ENCODE results near the gene CRABP2.

CRABP2 gene

GRCh38 chr1:156671804-156672203 is 33.6 kb downstream of the CRABP2 start:
- POLR2A ChIA-PET: no interaction called here
- CTCF ChIA-PET: interaction anchor here (1.0 to 24.9 kb wide), 3 partner anchors 9 to 47 kb away, joined by 3 to 351 read pairs (median 10); no protein-coding TSS in a partner anchor
- WGBS (ENCODE audit: insufficient coverage): 100% methylated on average over 2 of the region's 2 CpGs
- Histone ChIP-seq H3K4me1 (ENCODE audit: control extremely low read depth in 1 of 4, control insufficient read depth in 4 of 4, insufficient read depth in 4 of 4, low read length in 3 of 4) (peaks cover 0 to 3% (median 1%) of the 10 kb centered on the region in 4 experiments), H3K27me3 (replicated peaks in 2 of 5; ENCODE audit: control insufficient read depth in 4 of 5, insufficient read depth in 5 of 5, low read length in 4 of 5) (peaks cover 0 to 54% (median 13%) of the 10 kb centered on the region in 5 experiments), H3K4me3 (ENCODE audit: control insufficient read depth in 1 of 7, extremely low read depth in 1 of 7, insufficient read depth in 4 of 7, low read depth in 2 of 7, low read length in 6 of 7) (no peak overlapping the region), H3K36me3 (ENCODE audit: control insufficient read depth in 4 of 4, insufficient read depth in 4 of 4, low read length in 3 of 4) (no peaks in the 10 kb centered on the region), H3K27ac (ENCODE audit: insufficient read depth in 1 of 2, low read depth in 1 of 2, low read length in 2 of 2, poor library complexity in 1 of 2, severe bottlenecking in 2 of 2) (no peak overlapping the region), H3K9me3 (ENCODE audit: control extremely low read depth in 1 of 5, control insufficient read depth in 4 of 5, insufficient read depth in 2 of 5, low read depth in 1 of 5, low read length in 4 of 5) (no peaks in the 10 kb centered on the region)
- DNase-seq: no peak

GRCh38 chr1:156670791-156671190 is 34.6 kb downstream of the CRABP2 start:
- ChIA-PET CTCF (interaction anchor here (1.6 to 24.9 kb wide), 4 partner anchors 8 to 56 kb away, joined by 3 to 351 read pairs (median 180); partner anchors contain the start of gene NES), POLR2A (no interaction called here)
- H3K4me1 ChIP-seq (ENCODE audit: control extremely low read depth in 1 of 4, control insufficient read depth in 4 of 4, insufficient read depth in 4 of 4, low read length in 3 of 4): no peaks in the 10 kb centered on the region
- H3K36me3 ChIP-seq (ENCODE audit: control insufficient read depth in 4 of 4, insufficient read depth in 4 of 4, low read length in 3 of 4): no peaks in the 10 kb centered on the region
- H3K9me3 ChIP-seq (ENCODE audit: control extremely low read depth in 1 of 5, control insufficient read depth in 4 of 5, insufficient read depth in 2 of 5, low read depth in 1 of 5, low read length in 4 of 5): no peaks in the 10 kb centered on the region
- DNase-seq: no peak
- peaks cover 0 to 44% (median 13%) of the 10 kb centered on the region in 5 experiments for H3K27me3 ChIP-seq (replicated peaks in 2 of 5; ENCODE audit: control insufficient read depth in 4 of 5, insufficient read depth in 5 of 5, low read length in 4 of 5)
- no peak overlapping the region for H3K4me3 ChIP-seq (ENCODE audit: control insufficient read depth in 1 of 7, extremely low read depth in 1 of 7, insufficient read depth in 4 of 7, low read depth in 2 of 7, low read length in 6 of 7)
- 71% methylated on average over 4 of the region's 4 CpGs for WGBS (ENCODE audit: insufficient coverage)
- no peak overlapping the region for H3K27ac ChIP-seq (ENCODE audit: insufficient read depth in 1 of 2, low read depth in 1 of 2, low read length in 2 of 2, poor library complexity in 1 of 2, severe bottlenecking in 2 of 2)

GRCh38 chr1:156670359-156670758 is 35.0 kb downstream of the CRABP2 start:
- H3K27me3 ChIP-seq (replicated peaks in 2 of 5; ENCODE audit: control insufficient read depth in 4 of 5, insufficient read depth in 5 of 5, low read length in 4 of 5): peaks cover 0 to 40% (median 9%) of the 10 kb centered on the region in 5 experiments
- DNase-seq: no peak
- no peaks in the 10 kb centered on the region for H3K36me3 ChIP-seq (ENCODE audit: control insufficient read depth in 4 of 4, insufficient read depth in 4 of 4, low read length in 3 of 4)
- WGBS (ENCODE audit: insufficient coverage): 88% methylated on average over 5 of the region's 6 CpGs
- H3K4me3 ChIP-seq (ENCODE audit: control insufficient read depth in 1 of 7, extremely low read depth in 1 of 7, insufficient read depth in 4 of 7, low read depth in 2 of 7, low read length in 6 of 7): no peak overlapping the region
- no peaks in the 10 kb centered on the region for H3K9me3 ChIP-seq (ENCODE audit: control extremely low read depth in 1 of 5, control insufficient read depth in 4 of 5, insufficient read depth in 2 of 5, low read depth in 1 of 5, low read length in 4 of 5)
- POLR2A ChIA-PET: no interaction called here
- peaks cover 0 to 3% (median under 1%) of the 10 kb centered on the region in 4 experiments for H3K4me1 ChIP-seq (ENCODE audit: control extremely low read depth in 1 of 4, control insufficient read depth in 4 of 4, insufficient read depth in 4 of 4, low read length in 3 of 4)
- CTCF ChIA-PET: interaction anchor here (1.6 to 24.9 kb wide), 4 partner anchors 8 to 56 kb away, joined by 3 to 351 read pairs (median 180); partner anchors contain the start of gene NES
- H3K27ac ChIP-seq (ENCODE audit: insufficient read depth in 1 of 2, low read depth in 1 of 2, low read length in 2 of 2, poor library complexity in 1 of 2, severe bottlenecking in 2 of 2): no peak overlapping the region

- POLR2A ChIA-PET: no interaction called here
- no peak for DNase-seq
- H3K36me3 ChIP-seq (ENCODE audit: control insufficient read depth in 4 of 4, insufficient read depth in 4 of 4, low read length in 3 of 4): no peaks in the 10 kb centered on the region
- peaks cover 0 to 37% (median 5%) of the 10 kb centered on the region in 5 experiments for H3K27me3 ChIP-seq (replicated peaks in 2 of 5; ENCODE audit: control insufficient read depth in 4 of 5, insufficient read depth in 5 of 5, low read length in 4 of 5)
- no peaks in the 10 kb centered on the region for H3K9me3 ChIP-seq (ENCODE audit: control extremely low read depth in 1 of 5, control insufficient read depth in 4 of 5, insufficient read depth in 2 of 5, low read depth in 1 of 5, low read length in 4 of 5)
- peaks cover 0 to 8% (median 5%) of the 10 kb centered on the region in 4 experiments for H3K4me1 ChIP-seq (ENCODE audit: control extremely low read depth in 1 of 4, control insufficient read depth in 4 of 4, insufficient read depth in 4 of 4, low read length in 3 of 4)
- 44% methylated on average over 2 of the region's 5 CpGs for WGBS (ENCODE audit: insufficient coverage)
- CTCF ChIA-PET: interaction anchor here (1.6 to 24.9 kb wide), 4 partner anchors 7 to 57 kb away, joined by 3 to 351 read pairs (median 180); partner anchors contain the start of gene NES
- no peak overlapping the region for H3K4me3 ChIP-seq (ENCODE audit: control insufficient read depth in 1 of 7, extremely low read depth in 1 of 7, insufficient read depth in 4 of 7, low read depth in 2 of 7, low read length in 6 of 7)
- H3K27ac ChIP-seq (ENCODE audit: insufficient read depth in 1 of 2, low read depth in 1 of 2, low read length in 2 of 2, poor library complexity in 1 of 2, severe bottlenecking in 2 of 2): no peak overlapping the region
These were observed 35.6 kb downstream of the CRABP2 start for GRCh38 chr1:156669794-156670193.

GRCh38 chr1:156668801-156669637 is 36.4 kb downstream of the CRABP2 start:
- WGBS (ENCODE audit: insufficient coverage): 90% methylated on average over 17 of the region's 17 CpGs
- Histone ChIP-seq H3K4me3 (ENCODE audit: control insufficient read depth in 1 of 7, extremely low read depth in 1 of 7, insufficient read depth in 4 of 7, low read depth in 2 of 7, low read length in 6 of 7) (no peak overlapping the region), H3K36me3 (ENCODE audit: control insufficient read depth in 4 of 4, insufficient read depth in 4 of 4, low read length in 3 of 4) (no peaks in the 10 kb centered on the region), H3K4me1 (ENCODE audit: control extremely low read depth in 1 of 4, control insufficient read depth in 4 of 4, insufficient read depth in 4 of 4, low read length in 3 of 4) (peaks cover 0 to 16% (median 10%) of the 10 kb centered on the region in 4 experiments), H3K9me3 (ENCODE audit: control extremely low read depth in 1 of 5, control insufficient read depth in 4 of 5, insufficient read depth in 2 of 5, low read depth in 1 of 5, low read length in 4 of 5) (no peaks in the 10 kb centered on the region), H3K27me3 (replicated peaks in 2 of 5; ENCODE audit: control insufficient read depth in 4 of 5, insufficient read depth in 5 of 5, low read length in 4 of 5) (peaks cover 0 to 30% (median 0%) of the 10 kb centered on the region in 5 experiments), H3K27ac (ENCODE audit: insufficient read depth in 1 of 2, low read depth in 1 of 2, low read length in 2 of 2, poor library complexity in 1 of 2, severe bottlenecking in 2 of 2) (no peak overlapping the region)
- DNase-seq: no peak
- CTCF ChIA-PET: interaction anchor here (1.6 to 24.9 kb wide), 3 partner anchors 6 to 58 kb away, joined by 3 to 351 read pairs (median 351); partner anchors contain the start of gene NES
- POLR2A ChIA-PET: no interaction called here

- ChIA-PET POLR2A (no interaction called here), CTCF (interaction anchor here (0.8 to 24.9 kb wide), 3 partner anchors 6 to 41 kb away, joined by 5 to 351 read pairs (median 351); partner anchors contain the start of gene NES)
- peaks cover 0 to 22% (median 0%) of the 10 kb centered on the region in 5 experiments for H3K27me3 ChIP-seq (replicated peaks in 2 of 5; ENCODE audit: control insufficient read depth in 4 of 5, insufficient read depth in 5 of 5, low read length in 4 of 5)
- no peak overlapping the region for H3K4me3 ChIP-seq (ENCODE audit: control insufficient read depth in 1 of 7, extremely low read depth in 1 of 7, insufficient read depth in 4 of 7, low read depth in 2 of 7, low read length in 6 of 7)
- WGBS (ENCODE audit: insufficient coverage): 100% methylated on average over 2 of the region's 9 CpGs
- peaks cover 0 to 24% (median 15%) of the 10 kb centered on the region in 4 experiments for H3K4me1 ChIP-seq (ENCODE audit: control extremely low read depth in 1 of 4, control insufficient read depth in 4 of 4, insufficient read depth in 4 of 4, low read length in 3 of 4)
- DNase-seq: no peak
- H3K27ac ChIP-seq (ENCODE audit: insufficient read depth in 1 of 2, low read depth in 1 of 2, low read length in 2 of 2, poor library complexity in 1 of 2, severe bottlenecking in 2 of 2): no peak overlapping the region
- H3K9me3 ChIP-seq (ENCODE audit: control extremely low read depth in 1 of 5, control insufficient read depth in 4 of 5, insufficient read depth in 2 of 5, low read depth in 1 of 5, low read length in 4 of 5): no peaks in the 10 kb centered on the region
- H3K36me3 ChIP-seq (ENCODE audit: control insufficient read depth in 4 of 4, insufficient read depth in 4 of 4, low read length in 3 of 4): no peaks in the 10 kb centered on the region
These were observed 37.2 kb downstream of the CRABP2 start for GRCh38 chr1:156667968-156668709.
